ENCODE results near the gene LHPP. TPM values are rescaled to one million over a fixed set of nuclear protein-coding genes. Genes with fewer than 3 reads are reported as not detected.

Gene LHPP
- total and polyA plus RNA-seq, 2 experiments from 2014 or later, result 19.0 to 22.9 TPM

GRCh38 chr10:124592101-124592500 lies 130.5 kb downstream of the LHPP start:
- Histone ChIP-seq H3K4me1 (ENCODE audit: insufficient read depth) (no peaks in the 10 kb centered on the region), H3K27ac (no peak overlapping the region), H3K4me3 (no peak overlapping the region), H3K9me3 (ENCODE audit: low read depth) (no peaks in the 10 kb centered on the region), H3K9ac (no peak overlapping the region), H3K36me3 (ENCODE audit: low read depth) (no peaks in the 10 kb centered on the region), H4K20me1 (ENCODE audit: insufficient read depth) (no peaks in the 10 kb centered on the region), H3K79me2 (ENCODE audit: insufficient read depth) (no peaks in the 10 kb centered on the region), H3K4me2 (ENCODE audit: unreplicated experiment) (no peak overlapping the region), H3K27me3 (replicated peaks; ENCODE audit: insufficient read depth) (no peaks in the 10 kb centered on the region), H3K9me2 (ENCODE audit: insufficient read depth) (no peaks in the 10 kb centered on the region), H3F3A (ENCODE audit: insufficient read depth) (no peaks in the 10 kb centered on the region), H2AFZ (no peak overlapping the region)
- in situ Hi-C loops (cut with MboI), result no loop called here
- TF ChIP-seq EZH2phosphoT487 (IDR thresholded peaks at IDR 0.05; ENCODE audit: insufficient read depth, low read depth), result no peak
- TF ChIP-seq EZH2 (IDR thresholded peaks at IDR 0.05; ENCODE audit: insufficient read depth, poor library complexity, severe bottlenecking), result no peak
- no peak for DNase-seq
- 72 to 83% methylated on average over 6 to 7 of the region's 7 CpGs for WGBS, 2 experiments (ENCODE audit: low coverage in 1 of 2, low lambda C conversion rate in 2 of 2, missing lambda C conversion rate in 2 of 2)

GRCh38 chr10:124592736-124593430 lies 131.3 kb downstream of the LHPP start:
- Histone ChIP-seq H3K79me2 (ENCODE audit: insufficient read depth) (no peaks in the 10 kb centered on the region), H3K4me1 (ENCODE audit: insufficient read depth) (no peaks in the 10 kb centered on the region), H3K9me2 (ENCODE audit: insufficient read depth) (no peaks in the 10 kb centered on the region), H3K9me3 (ENCODE audit: low read depth) (no peaks in the 10 kb centered on the region), H3K4me3 (no peak overlapping the region), H3K27ac (no peak overlapping the region), H3F3A (ENCODE audit: insufficient read depth) (no peaks in the 10 kb centered on the region), H2AFZ (no peak overlapping the region), H3K27me3 (replicated peaks; ENCODE audit: insufficient read depth) (no peaks in the 10 kb centered on the region), H3K36me3 (ENCODE audit: low read depth) (no peaks in the 10 kb centered on the region), H3K4me2 (ENCODE audit: unreplicated experiment) (no peak overlapping the region), H4K20me1 (ENCODE audit: insufficient read depth) (no peaks in the 10 kb centered on the region), H3K9ac (no peak overlapping the region)
- no peak for DNase-seq
- TF ChIP-seq EZH2 (IDR thresholded peaks at IDR 0.05; ENCODE audit: insufficient read depth, poor library complexity, severe bottlenecking) (no peak), EZH2phosphoT487 (IDR thresholded peaks at IDR 0.05; ENCODE audit: insufficient read depth, low read depth) (no peak)
- in situ Hi-C loops (cut with MboI), result no loop called here
- WGBS, 2 experiments (ENCODE audit: low coverage in 1 of 2, low lambda C conversion rate in 2 of 2, missing lambda C conversion rate in 2 of 2), result 59 to 60% methylated on average over 26 of the region's 26 CpGs

GRCh38 chr10:124593431-124593985 lies 131.9 kb downstream of the LHPP start:
- H3K9me2 ChIP-seq (ENCODE audit: insufficient read depth), result no peaks in the 10 kb centered on the region
- no peaks in the 10 kb centered on the region for H4K20me1 ChIP-seq (ENCODE audit: insufficient read depth)
- H3K9ac ChIP-seq, result no peak overlapping the region
- H3K36me3 ChIP-seq (ENCODE audit: low read depth), result no peaks in the 10 kb centered on the region
- TF ChIP-seq EZH2phosphoT487 (IDR thresholded peaks at IDR 0.05; ENCODE audit: insufficient read depth, low read depth) (no peak), EZH2 (IDR thresholded peaks at IDR 0.05; ENCODE audit: insufficient read depth, poor library complexity, severe bottlenecking) (no peak)
- no peaks in the 10 kb centered on the region for H3K9me3 ChIP-seq (ENCODE audit: low read depth)
- no peak overlapping the region for H2AFZ ChIP-seq
- in situ Hi-C loops (cut with MboI), result no loop called here
- no peak for DNase-seq
- no peak overlapping the region for H3K4me3 ChIP-seq
- no peak overlapping the region for H3K4me2 ChIP-seq (ENCODE audit: unreplicated experiment)
- no peaks in the 10 kb centered on the region for H3F3A ChIP-seq (ENCODE audit: insufficient read depth)
- H3K79me2 ChIP-seq (ENCODE audit: insufficient read depth), result no peaks in the 10 kb centered on the region
- H3K27me3 ChIP-seq (replicated peaks; ENCODE audit: insufficient read depth), result no peaks in the 10 kb centered on the region
- H3K4me1 ChIP-seq (ENCODE audit: insufficient read depth), result no peaks in the 10 kb centered on the region
- H3K27ac ChIP-seq, result no peak overlapping the region
- WGBS, 2 experiments (ENCODE audit: low coverage in 1 of 2, low lambda C conversion rate in 2 of 2, missing lambda C conversion rate in 2 of 2), result 93 to 96% methylated on average over 17 of the region's 17 CpGs

GRCh38 chr10:124594240-124594639 lies 132.6 kb downstream of the LHPP start:
- 82 to 84% methylated on average over 6 of the region's 6 CpGs for WGBS, 2 experiments (ENCODE audit: low coverage in 1 of 2, low lambda C conversion rate in 2 of 2, missing lambda C conversion rate in 2 of 2)
- peak; percentile 18 for DNase-seq
- H2AFZ ChIP-seq, result no peak overlapping the region

More at GRCh38 chr10:124594240-124594639, 132.6 kb downstream of the LHPP start:
- H3K79me2 ChIP-seq (ENCODE audit: insufficient read depth), result no peaks in the 10 kb centered on the region
- H3K4me3 ChIP-seq, result no peak overlapping the region
- no peaks in the 10 kb centered on the region for H3K27me3 ChIP-seq (replicated peaks; ENCODE audit: insufficient read depth)
- H3F3A ChIP-seq (ENCODE audit: insufficient read depth), result no peaks in the 10 kb centered on the region
- no peak overlapping the region for H3K4me2 ChIP-seq (ENCODE audit: unreplicated experiment)
- in situ Hi-C loops (cut with MboI), result no loop called here
- H3K36me3 ChIP-seq (ENCODE audit: low read depth), result no peaks in the 10 kb centered on the region
- no peak overlapping the region for H3K27ac ChIP-seq
- H3K9me3 ChIP-seq (ENCODE audit: low read depth), result no peaks in the 10 kb centered on the region
- no peak overlapping the region for H3K9ac ChIP-seq
- TF ChIP-seq EZH2 (IDR thresholded peaks at IDR 0.05; ENCODE audit: insufficient read depth, poor library complexity, severe bottlenecking) (no peak), EZH2phosphoT487 (IDR thresholded peaks at IDR 0.05; ENCODE audit: insufficient read depth, low read depth) (no peak)
- no peaks in the 10 kb centered on the region for H3K9me2 ChIP-seq (ENCODE audit: insufficient read depth)
- H3K4me1 ChIP-seq (ENCODE audit: insufficient read depth), result no peaks in the 10 kb centered on the region
- no peaks in the 10 kb centered on the region for H4K20me1 ChIP-seq (ENCODE audit: insufficient read depth)

Data from GM23248 (cell line).